T1000 (cell line): ENCODE results near the gene NT5C3A.
A peak's percentile ranks its signal among the peaks of the same experiment; 100 is the strongest.

Experiments used
- DNase-seq: peaks from one replicate; lab custom pipeline; 2025; ENCODE audit warnings: mixed read lengths; lab: John Stamatoyannopoulos, UW

Gene NT5C3A

GRCh38 chr7:33075818-33076518, 13.4 kb upstream of the NT5C3A start:
- DNase-seq = no peak

- DNase-seq = no peak
Observed at GRCh38 chr7:33073243-33073642, 10.7 kb upstream of the NT5C3A start.

- DNase-seq = no peak
Observed at GRCh38 chr7:33072471-33072870, 9.9 kb upstream of the NT5C3A start.

GRCh38 chr7:33070831-33071230, 8.3 kb upstream of the NT5C3A start:
- no peak for DNase-seq

- no peak for DNase-seq
Observed at GRCh38 chr7:33070277-33070676, 7.7 kb upstream of the NT5C3A start.

GRCh38 chr7:33067921-33068320, 5.3 kb upstream of the NT5C3A start:
- no peak for DNase-seq

- DNase-seq = no peak
Observed at GRCh38 chr7:33066771-33067170, 4.2 kb upstream of the NT5C3A start.

- no peak for DNase-seq
Observed at GRCh38 chr7:33065981-33066380, 3.4 kb upstream of the NT5C3A start.

- DNase-seq = peak; percentile 93
Observed at GRCh38 chr7:33062782-33063443, 337 bp upstream of the NT5C3A start.

- DNase-seq = no peak
Observed at GRCh38 chr7:33061282-33061937, 1.2 kb downstream of the NT5C3A start.

GRCh38 chr7:33059635-33060034, 2.9 kb downstream of the NT5C3A start:
- DNase-seq = no peak

- DNase-seq = no peak
Observed at GRCh38 chr7:33055158-33055557, 7.4 kb downstream of the NT5C3A start.

GRCh38 chr7:33054261-33054964, 8.2 kb downstream of the NT5C3A start:
- no peak for DNase-seq

- no peak for DNase-seq
Observed at GRCh38 chr7:33053721-33054120, 8.9 kb downstream of the NT5C3A start.

- DNase-seq = no peak
Observed at GRCh38 chr7:33050535-33051318, 11.8 kb downstream of the NT5C3A start.

GRCh38 chr7:33048704-33049103, 13.9 kb downstream of the NT5C3A start:
- no peak for DNase-seq

- no peak for DNase-seq
Observed at GRCh38 chr7:33048257-33048656, 14.3 kb downstream of the NT5C3A start.

- DNase-seq = no peak
Observed at GRCh38 chr7:33044986-33045385, 17.6 kb downstream of the NT5C3A start.

GRCh38 chr7:33044401-33044718, 18.2 kb downstream of the NT5C3A start:
- no peak for DNase-seq

GRCh38 chr7:33043501-33044400, 18.8 kb downstream of the NT5C3A start:
- DNase-seq = no peak
